ENCODE data around the gene SYTL3. TPM values are rescaled to one million over a fixed set of nuclear protein-coding genes. Genes with fewer than 3 reads are reported as not detected.

The SYTL3 gene
- total and polyA plus RNA-seq, 10 of the 15 experiments (the other 5 are each of a cell fraction or from before 2014, with no cell fraction given), result 3.3 to 12.1 (median 6.9) TPM

DNA sequence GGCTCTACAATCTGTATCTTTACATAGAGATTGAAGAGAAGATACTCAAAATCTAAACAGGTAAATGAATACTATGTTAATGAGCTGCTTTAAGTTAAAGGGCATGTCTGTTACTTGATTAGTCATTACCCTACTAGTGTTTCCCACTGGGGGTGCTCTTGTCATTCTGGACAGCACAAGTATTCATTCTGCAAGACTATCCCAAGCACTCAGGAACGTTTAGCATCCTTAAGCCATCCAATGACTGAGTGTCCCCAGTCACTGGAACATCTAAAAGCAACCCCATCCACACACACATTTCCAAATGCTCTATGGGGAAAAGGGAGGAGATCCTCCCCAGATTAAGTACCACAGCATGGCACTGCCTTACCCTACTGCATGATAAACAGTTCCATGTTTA lies 143.6 kb downstream of the SYTL3 start (continued):
- TF ChIP-seq, protein P1, sequence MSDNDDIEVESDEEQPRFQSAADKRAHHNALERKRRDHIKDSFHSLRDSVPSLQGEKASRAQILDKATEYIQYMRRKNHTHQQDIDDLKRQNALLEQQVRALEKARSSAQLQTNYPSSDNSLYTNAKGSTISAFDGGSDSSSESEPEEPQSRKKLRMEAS (IDR thresholded peaks at IDR 0.05; ENCODE audit: low read depth, low read length), result no peak
- TF ChIP-seq MYC (IDR thresholded peaks at IDR 0.05; ENCODE audit: insufficient read depth, insufficient read length, insufficient replicate concordance, low read length, severe bottlenecking) (no peak), DPF2 (IDR thresholded peaks at IDR 0.05) (no peak), LARP7 (IDR thresholded peaks at IDR 0.05) (no peak), PAX5 (IDR thresholded peaks at IDR 0.05; ENCODE audit: borderline replicate concordance, low read depth, low read length) (no peak), SPI1 (IDR thresholded peaks at IDR 0.05; ENCODE audit: borderline replicate concordance, insufficient read depth, low read depth, low read length) (no peak), CHD4 (IDR thresholded peaks at IDR 0.05) (no peak), ZNF217 (IDR thresholded peaks at IDR 0.05) (no peak), TCF12 (IDR thresholded peaks at IDR 0.05; ENCODE audit: low read depth, low read length) (no peak), RUNX3 (IDR thresholded peaks at IDR 0.05; ENCODE audit: low read length) (peak; percentile 18; the same call in 1 of the 2 replicates), HDAC2 (IDR thresholded peaks at IDR 0.05) (no peak), KAT2A (conservative IDR thresholded peaks at IDR 0.05; ENCODE audit: control insufficient read depth, low read depth, low read length) (no peak), ESRRA (IDR thresholded peaks at IDR 0.05; ENCODE audit: low read length) (no peak), SREBF2 (IDR thresholded peaks at IDR 0.05; ENCODE audit: low read length) (no peak), YBX1 (IDR thresholded peaks at IDR 0.05) (no peak), EZH2 (IDR thresholded peaks at IDR 0.05; ENCODE audit: borderline replicate concordance, control insufficient read depth, low read depth, low read length) (no peak), JUND (IDR thresholded peaks at IDR 0.05; ENCODE audit: low read depth, low read length) (peak; percentile 18; the same call in 1 of the 2 replicates), NFYA (IDR thresholded peaks at IDR 0.05; ENCODE audit: borderline replicate concordance, low read depth, low read length) (no peak), IRF4 (IDR thresholded peaks at IDR 0.05; ENCODE audit: low read depth, low read length) (0 out of 2 replicates have a peak, but pooled peaks have one; percentile 30), BHLHE40 (IDR thresholded peaks at IDR 0.05; ENCODE audit: borderline replicate concordance in 1 of 2, low read depth in 2 of 2, low read length in 1 of 2) (0 out of 4 replicates have a peak, but pooled peaks of 1 of the 2 experiments have one; percentile 27), CBFB (IDR thresholded peaks at IDR 0.05; ENCODE audit: low read depth) (no peak), POLR2AphosphoS2 (IDR thresholded peaks at IDR 0.05; ENCODE audit: low read depth, low read length) (no peak)
- TF ChIP-seq, protein P2, sequence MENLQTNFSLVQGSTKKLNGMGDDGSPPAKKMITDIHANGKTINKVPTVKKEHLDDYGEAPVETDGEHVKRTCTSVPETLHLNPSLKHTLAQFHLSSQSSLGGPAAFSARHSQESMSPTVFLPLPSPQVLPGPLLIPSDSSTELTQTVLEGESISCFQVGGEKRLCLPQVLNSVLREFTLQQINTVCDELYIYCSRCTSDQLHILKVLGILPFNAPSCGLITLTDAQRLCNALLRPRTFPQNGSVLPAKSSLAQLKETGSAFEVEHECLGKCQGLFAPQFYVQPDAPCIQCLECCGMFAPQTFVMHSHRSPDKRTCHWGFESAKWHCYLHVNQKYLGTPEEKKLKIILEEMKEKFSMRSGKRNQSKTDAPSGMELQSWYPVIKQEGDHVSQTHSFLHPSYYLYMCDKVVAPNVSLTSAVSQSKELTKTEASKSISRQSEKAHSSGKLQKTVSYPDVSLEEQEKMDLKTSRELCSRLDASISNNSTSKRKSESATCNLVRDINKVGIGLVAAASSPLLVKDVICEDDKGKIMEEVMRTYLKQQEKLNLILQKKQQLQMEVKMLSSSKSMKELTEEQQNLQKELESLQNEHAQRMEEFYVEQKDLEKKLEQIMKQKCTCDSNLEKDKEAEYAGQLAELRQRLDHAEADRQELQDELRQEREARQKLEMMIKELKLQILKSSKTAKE (IDR thresholded peaks at IDR 0.05; ENCODE audit: low read depth, poor library complexity, severe bottlenecking), result no peak
- TF ChIP-seq, protein P3, sequence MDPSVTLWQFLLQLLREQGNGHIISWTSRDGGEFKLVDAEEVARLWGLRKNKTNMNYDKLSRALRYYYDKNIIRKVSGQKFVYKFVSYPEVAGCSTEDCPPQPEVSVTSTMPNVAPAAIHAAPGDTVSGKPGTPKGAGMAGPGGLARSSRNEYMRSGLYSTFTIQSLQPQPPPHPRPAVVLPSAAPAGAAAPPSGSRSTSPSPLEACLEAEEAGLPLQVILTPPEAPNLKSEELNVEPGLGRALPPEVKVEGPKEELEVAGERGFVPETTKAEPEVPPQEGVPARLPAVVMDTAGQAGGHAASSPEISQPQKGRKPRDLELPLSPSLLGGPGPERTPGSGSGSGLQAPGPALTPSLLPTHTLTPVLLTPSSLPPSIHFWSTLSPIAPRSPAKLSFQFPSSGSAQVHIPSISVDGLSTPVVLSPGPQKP (IDR thresholded peaks at IDR 0.05; ENCODE audit: low read depth, low read length), result no peak
- TF ChIP-seq, protein P4, sequence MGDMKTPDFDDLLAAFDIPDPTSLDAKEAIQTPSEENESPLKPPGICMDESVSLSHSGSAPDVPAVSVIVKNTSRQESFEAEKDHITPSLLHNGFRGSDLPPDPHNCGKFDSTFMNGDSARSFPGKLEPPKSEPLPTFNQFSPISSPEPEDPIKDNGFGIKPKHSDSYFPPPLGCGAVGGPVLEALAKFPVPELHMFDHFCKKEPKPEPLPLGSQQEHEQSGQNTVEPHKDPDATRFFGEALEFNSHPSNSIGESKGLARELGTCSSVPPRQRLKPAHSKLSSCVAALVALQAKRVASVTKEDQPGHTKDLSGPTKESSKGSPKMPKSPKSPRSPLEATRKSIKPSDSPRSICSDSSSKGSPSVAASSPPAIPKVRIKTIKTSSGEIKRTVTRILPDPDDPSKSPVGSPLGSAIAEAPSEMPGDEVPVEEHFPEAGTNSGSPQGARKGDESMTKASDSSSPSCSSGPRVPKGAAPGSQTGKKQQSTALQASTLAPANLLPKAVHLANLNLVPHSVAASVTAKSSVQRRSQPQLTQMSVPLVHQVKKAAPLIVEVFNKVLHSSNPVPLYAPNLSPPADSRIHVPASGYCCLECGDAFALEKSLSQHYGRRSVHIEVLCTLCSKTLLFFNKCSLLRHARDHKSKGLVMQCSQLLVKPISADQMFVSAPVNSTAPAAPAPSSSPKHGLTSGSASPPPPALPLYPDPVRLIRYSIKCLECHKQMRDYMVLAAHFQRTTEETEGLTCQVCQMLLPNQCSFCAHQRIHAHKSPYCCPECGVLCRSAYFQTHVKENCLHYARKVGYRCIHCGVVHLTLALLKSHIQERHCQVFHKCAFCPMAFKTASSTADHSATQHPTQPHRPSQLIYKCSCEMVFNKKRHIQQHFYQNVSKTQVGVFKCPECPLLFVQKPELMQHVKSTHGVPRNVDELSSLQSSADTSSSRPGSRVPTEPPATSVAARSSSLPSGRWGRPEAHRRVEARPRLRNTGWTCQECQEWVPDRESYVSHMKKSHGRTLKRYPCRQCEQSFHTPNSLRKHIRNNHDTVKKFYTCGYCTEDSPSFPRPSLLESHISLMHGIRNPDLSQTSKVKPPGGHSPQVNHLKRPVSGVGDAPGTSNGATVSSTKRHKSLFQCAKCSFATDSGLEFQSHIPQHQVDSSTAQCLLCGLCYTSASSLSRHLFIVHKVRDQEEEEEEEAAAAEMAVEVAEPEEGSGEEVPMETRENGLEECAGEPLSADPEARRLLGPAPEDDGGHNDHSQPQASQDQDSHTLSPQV (IDR thresholded peaks at IDR 0.05), result no peak

Data from GM12878 (cell line).